Erythroblast (primary cell): ENCODE data around the gene RFX6.

Experiments used
- GATA1 ChIP-seq: IDR thresholded peaks from 2 replicates; pipeline ENCODE4 v1.6.1; 2011; ENCODE audit warnings: low read depth, mild to moderate bottlenecking, control low read depth, low read length, moderate library complexity
- POLR2A ChIP-seq: IDR thresholded peaks from 2 replicates; pipeline ENCODE4 v1.6.1; 2011; ENCODE audit warnings: mild to moderate bottlenecking, low read length

DNA sequence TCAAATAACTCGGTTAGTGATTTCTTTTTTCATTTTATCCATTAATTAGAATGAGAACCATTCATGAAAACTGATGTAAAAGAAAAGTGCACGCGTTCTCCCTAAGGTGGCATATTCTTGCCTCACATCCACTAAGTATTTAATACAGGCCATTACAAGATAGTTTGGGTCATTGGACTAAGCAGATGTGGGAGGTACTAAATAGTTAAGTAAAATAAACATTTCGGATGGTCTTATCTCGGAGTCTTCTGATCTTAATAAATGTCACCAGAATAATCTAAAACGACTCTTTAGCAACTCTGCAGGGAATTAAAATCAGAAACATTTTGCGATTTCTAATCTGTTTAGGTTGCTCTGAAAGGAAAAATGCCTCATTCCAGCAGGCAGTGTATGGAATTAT is 78.7 kb downstream of the RFX6 start:
- TF ChIP-seq POLR2A (no peak), GATA1 (no peak)
